Erythroblast (primary cell): ENCODE results near the gene POP7.
A peak's percentile ranks its signal among the peaks of the same experiment; 100 is the strongest.

Source experiments
- DNase-seq, 2 experiments: peaks; one replicate each; lab custom pipeline; 2025; lab: John Stamatoyannopoulos, UW
- GATA1 ChIP-seq: IDR thresholded peaks from 2 replicates; pipeline ENCODE4 v1.6.1; 2011; ENCODE audit warnings: low read depth, mild to moderate bottlenecking, control low read depth, low read length, moderate library complexity
- POLR2A ChIP-seq: IDR thresholded peaks from 2 replicates; pipeline ENCODE4 v1.6.1; 2011; ENCODE audit warnings: mild to moderate bottlenecking, low read length

Gene POP7

GRCh38 chr7:100736671-100737070 lies 30.8 kb downstream of the POP7 start:
- TF ChIP-seq POLR2A = no peak
- no peak for TF ChIP-seq GATA1
- no peak for DNase-seq

- DNase-seq = no peak
- TF ChIP-seq GATA1 = no peak
- no peak for TF ChIP-seq POLR2A
Observed at GRCh38 chr7:100739934-100740333, 34.0 kb downstream of the POP7 start.

- no peak for TF ChIP-seq POLR2A
- TF ChIP-seq GATA1 = no peak
- no peak for DNase-seq
Observed at GRCh38 chr7:100744605-100745004, 38.7 kb downstream of the POP7 start.

- TF ChIP-seq POLR2A (no peak), GATA1 (no peak)
- DNase-seq = peak; percentile 65 to 73
Observed at GRCh38 chr7:100745184-100745583, 39.3 kb downstream of the POP7 start.

DNA sequence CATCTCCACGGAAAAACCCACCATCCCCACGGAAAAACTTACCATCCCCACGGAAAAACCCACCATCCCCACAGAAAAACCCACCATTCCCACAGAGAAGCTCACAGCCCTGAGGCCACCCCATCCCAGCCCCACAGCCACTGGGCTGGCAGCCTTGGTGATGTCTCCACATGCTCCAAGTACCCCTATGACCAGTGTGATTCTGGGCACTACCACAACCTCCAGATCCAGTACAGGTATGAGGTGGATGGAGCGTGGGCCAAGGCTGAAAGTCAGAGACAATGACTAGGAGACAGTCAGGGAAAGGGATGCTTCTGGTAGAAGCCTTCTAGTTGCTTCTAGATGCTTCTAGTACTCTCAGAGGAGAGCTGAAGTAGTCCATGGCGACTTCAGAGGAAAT lies 47.1 kb downstream of the POP7 start:
- DNase-seq = no peak
- TF ChIP-seq POLR2A = no peak

GRCh38 chr7:100753750-100754149 lies 47.8 kb downstream of the POP7 start:
- no peak for DNase-seq

More at GRCh38 chr7:100753750-100754149, 47.8 kb downstream of the POP7 start:
- TF ChIP-seq POLR2A (no peak), GATA1 (no peak)
